GM19043 (cell line): ENCODE measurements around the gene HAGHL.
A peak's percentile ranks its signal among the peaks of the same experiment; 100 is the strongest.
"Not testable (repeated sequence)": the region's sequence is repeated elsewhere in the genome, so short reads cannot be mapped to it uniquely, and the experiment has no call there.

Source experiments
- ATAC-seq: cut with Tn5 transposase; IDR thresholded peaks from one replicate; pipeline ENCODE4 v1.9.1; 2021; ENCODE audit warnings: low read depth; ENCODE audit not compliant: unreplicated experiment

The HAGHL gene

DNA sequence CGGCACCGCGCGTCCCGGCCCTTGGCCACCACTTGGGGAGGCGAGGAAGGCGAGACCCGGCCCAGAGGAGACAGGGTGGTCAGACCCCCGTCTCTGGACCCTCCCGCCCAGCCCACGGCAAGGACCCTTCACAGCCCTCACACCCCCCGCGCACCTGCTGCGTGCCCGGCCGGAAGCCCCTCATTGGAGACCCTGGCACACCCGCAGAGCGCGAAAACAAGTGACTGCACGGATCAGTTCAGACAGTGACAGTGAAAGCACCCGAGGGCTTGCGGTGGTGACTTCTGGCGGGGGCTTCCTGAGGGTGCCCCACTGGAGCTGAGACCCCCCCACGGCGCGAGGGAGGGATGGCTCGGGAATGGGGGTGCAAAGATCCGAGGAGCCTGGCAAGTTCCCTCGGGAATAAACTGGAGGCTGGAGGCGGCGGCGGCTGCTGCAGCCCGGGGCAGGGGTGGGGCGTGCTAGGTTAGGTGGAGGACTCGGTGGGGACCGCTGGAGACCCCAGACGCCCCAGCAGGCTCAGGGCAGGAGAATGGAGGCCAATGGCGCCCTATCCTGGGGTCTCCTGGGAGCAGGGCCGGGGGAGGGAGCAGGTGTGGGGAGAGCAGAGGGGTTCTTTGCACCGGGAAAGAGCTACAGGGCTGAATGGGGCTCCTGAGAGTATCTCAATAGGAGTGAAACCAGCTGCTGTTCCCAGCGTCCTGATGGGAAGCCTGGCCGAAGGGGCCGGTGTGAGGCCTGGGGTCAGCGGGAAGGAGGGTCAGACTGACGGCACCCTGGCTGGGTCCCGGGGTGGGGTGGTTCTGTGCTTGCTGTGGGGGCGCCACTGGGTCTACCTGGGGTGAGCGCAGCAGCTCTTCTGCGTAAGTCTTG lies 20.5 kb upstream of the HAGHL start:
- ATAC-seq, result no peak

DNA sequence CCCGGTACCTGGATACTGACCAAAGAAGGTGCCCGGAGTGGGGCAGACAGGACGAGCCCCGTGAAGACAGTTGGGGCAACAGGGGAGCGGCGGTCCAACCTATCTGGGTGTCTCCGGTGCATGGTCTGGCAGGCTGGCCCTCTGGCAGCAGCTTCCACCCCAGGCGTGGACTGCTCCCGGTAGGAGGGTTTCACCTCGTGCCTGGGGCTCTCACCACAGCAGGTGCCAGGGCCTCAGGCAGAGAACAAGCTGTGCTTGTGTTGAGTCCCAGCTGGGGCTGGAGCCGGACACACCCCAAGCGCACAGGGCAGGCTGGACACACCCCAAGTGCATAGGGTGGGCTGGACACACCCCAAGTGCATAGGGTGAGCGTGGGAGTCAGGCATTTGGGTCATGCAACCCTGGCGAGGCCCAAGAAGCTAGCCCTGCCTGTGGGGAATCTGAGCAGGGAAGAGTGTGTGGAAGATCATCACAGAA lies 19.8 kb upstream of the HAGHL start:
- ATAC-seq, result no peak

DNA sequence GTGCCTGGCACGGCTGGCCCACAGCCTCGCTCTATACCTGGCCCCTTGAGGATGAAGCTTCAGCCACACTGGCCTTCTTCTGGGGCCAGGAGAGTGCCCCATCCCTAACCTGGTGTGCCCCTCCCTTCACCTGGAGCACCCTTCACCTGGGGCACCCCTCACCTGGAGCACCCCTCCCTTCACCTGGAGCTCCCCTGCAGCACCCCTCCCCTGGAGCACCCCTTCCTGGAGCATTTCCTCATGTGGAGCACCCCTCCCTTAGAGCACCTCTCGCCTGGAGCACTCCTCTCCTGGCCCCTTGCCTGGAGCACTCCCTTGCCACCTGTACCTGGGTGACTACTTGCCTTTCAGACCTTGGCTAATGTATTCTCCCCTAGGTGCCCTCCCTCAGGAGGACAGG lies 18.9 kb upstream of the HAGHL start:
- ATAC-seq, result no peak

DNA sequence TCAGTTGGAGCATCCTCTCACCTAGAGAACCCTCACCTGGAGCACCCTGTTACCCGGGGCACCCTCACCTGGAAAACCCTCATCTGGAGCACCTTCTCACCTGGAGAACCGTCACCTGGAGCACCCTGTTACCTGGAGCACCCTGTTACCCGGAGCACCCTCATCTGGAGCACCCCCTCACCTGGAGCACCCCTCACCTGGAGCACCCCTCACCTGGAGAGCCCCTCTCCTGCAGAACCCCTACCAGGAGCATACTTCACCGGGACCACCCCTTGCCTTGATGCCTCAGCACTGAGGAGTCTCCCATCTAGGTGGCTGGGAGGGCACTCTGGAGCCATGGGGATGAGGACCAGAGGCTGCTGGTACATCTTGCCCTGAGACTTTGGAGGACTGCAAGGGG lies 17.9 kb upstream of the HAGHL start:
- no peak for ATAC-seq

DNA sequence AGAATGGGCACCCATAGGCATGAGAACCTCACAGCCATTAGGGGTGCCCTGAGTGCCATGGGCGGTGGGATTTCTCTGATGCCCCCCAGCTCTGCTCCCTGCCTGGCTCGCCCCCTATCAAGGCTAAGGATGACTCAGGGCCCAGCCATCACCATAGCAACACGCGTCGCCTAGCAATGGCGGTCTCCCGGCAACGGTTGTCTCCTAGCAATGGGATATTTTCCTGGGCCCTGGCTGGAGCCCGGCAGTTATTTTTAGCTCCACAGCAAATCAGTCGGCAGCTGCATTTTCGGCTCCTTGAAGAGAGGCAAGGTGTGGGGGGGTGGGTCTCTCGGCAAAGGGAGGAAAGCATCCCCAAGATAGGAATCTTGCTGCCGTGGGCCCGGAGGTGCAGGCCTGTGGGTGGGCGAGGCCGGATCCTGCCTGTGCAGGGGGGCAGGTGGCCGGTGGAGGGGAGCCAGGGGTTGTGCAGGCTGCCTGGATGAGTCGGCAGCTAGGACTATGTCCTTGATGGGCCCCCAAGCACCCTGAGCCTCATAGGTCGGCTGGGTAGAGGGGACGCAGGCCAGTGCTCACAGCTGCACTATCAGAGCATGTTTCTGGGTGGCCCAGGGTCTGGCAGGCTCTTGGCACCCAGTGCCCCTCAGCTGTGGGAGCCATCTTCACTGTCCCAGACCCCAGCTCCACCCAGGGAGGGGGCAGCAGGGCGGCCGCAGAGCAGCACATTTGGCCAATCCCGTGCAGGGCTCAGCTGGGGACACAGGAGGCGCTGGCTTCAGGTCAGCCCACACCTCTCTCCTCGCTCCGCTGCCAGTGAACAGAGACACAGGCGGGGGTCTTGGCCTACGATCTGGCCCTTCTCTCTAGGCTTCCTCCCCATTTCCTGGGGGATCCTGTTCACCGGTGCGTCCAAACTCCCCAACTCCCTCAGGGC lies 17.1 kb upstream of the HAGHL start:
- ATAC-seq, result no peak

DNA sequence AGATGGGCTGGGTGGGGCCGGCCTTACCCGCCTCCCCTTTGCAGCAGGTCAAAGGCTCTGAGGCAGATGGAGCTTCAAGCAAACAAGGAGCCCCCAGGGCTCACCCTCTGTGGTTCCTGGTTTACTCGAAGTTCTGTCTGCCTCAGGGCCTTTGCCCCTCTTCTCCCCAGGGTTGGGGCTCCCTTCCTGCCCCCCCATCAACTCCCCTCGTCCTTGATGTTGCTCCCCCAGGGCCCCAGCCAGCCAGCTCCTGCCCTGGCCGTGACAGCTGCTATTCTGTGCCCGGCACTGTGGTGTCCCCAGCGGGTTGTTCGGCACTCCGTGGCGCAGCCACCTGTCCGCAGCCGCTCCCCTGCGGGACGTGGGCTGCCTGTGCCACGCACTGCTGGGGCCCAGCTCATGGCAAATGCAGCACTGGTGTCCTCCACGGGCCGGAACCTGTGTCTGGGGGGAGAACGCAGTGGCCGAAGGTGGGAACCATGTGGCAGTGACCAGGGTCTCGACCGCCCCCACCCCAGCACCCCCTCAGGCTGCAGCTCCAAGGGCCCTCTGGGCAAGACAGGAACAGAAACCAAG lies 16.3 kb upstream of the HAGHL start:
- no peak for ATAC-seq

DNA sequence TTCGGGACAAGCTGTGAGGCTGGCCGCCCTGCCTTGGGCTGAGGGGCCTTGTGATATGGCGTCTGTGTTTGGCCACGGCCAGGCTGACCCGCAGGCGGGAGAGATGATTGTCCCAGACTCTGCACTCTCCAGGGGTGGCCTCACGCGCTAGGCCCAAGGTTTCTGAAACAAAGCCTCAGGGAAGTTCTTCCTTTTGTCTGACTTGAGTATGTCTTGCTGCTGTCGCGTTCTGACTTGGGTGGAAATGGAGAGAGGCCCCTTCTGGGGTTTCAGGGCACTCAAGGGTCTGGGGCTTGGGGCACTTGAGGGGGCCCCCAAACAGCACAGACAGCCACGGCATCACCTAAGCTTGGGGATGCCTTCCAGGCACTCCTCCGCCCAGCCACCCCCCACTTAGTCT lies 15.8 kb upstream of the HAGHL start:
- ATAC-seq, result no peak

DNA sequence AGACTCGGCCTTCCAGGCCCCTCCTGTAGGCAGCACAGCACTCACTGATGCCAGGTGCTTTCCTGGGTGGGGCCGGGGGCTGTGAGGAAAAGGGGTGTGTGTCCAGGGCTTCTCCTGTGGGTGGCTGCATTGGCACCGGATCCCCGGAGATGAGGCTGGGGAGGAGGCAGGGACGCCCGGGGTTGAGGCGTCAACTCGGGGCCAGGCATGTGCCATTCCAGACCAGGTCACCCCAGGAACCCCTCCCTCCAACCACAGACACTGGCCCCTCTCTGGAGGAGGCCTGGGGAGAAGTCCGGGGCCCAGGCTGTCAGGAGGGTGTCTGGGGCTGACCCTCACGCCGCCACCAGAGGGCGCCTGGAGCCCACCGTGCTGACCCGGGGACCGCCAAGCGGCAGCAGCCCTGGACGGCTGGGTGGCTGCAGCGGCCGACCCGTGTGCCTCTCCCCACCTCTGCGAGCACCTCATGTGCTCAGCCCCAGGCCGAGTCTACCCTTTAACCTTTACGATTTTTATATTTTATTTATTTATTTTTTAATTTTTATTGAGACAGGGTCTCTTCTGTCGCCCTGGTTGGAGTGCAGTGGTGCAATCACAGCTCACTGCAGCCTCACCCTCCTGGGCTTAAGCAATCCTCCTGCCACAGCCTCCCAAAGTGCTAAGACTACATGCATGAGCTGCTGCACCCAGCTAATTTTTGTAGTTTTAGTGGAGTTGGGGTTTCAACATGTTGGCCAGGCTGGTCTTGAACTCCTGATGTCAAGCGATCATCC lies 15.2 kb upstream of the HAGHL start:
- no peak for ATAC-seq

DNA sequence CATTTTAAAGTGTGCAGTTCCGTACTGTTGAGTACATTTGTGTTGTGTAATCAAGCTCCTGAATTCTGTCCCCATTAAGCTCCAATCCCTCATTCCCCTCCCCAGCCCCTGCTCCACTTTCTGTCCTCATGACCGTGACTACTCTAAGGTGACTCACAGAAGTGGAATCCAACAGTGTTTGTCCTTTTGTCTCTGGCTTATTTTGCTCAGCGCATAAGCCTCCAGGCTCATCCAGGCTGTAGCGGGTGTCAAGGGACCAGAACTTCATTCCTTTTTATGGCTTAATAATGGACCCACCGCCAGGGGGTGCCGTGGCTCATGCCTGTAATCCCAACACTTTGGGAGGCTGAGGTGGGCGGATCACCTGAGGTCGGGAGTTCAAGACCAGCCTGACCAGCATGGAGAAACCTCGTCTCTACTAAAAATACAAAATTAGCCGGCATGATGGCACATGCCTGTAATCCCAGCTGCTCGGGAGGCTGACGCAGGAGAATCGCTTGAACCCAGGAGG lies 14.1 kb upstream of the HAGHL start:
- ATAC-seq, result not testable (repeated sequence)

DNA sequence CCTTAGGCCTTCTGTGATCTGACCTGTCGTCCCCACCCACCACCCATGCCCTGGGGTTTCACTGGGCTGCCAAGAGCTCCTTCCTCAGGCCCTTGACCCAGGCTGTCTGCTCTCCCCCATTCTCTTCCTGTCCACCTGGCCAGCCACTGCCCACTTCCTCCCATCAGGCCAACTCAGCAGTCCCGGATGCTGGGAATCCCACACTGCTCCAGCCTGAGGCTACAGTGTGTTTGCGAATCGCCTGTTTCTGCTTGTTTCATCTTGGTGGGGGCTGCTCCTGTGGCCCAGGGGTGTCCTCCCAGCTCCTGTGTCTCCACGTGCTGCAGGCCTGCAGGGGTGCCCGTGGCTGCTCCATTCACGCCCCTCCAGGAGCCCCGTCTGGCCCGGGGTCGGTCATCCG lies 12.8 kb upstream of the HAGHL start:
- no peak for ATAC-seq

DNA sequence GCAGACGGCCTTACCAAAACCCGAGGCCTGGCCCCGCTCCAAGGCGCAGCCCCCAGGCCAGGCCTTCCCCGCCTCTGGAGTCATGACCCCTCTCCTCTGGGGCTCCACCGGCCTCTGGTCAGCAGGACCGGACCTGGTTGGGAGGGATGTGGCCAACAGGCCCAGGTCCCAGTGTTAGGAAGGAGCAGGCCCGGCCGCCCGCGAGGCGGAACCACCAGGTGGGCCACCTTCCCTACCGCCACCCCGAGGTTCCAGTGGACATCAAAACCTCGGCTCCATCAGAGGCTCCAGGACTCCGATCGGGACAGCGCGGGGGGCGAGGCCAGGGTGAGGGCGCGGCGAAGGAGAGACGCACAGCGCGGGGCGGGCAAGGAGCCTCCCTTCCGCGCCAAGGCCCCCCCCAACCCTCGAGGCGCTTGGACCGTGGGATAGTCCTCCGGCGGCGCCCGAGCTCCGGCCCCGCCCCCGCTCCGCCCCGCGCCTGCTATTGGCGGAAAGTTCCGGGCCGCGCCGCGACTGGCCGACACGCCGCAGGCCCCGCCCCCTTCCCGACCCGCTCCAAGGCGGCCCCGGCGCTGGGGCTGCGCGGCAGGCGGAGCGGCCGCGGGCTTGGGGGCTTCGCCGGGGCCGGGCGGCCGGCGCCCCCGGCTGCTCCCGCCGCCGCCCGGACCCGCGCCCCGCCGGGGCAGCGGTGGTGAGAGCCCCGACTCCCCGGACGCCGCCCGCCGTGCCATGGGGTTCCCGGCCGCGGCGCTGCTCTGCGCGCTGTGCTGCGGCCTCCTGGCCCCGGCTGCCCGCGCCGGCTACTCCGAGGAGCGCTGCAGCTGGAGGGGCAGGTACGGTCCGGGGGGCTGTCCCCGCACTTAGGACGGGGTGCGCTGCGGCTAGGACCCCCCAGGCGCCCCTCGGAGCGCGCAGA lies 12.1 kb upstream of the HAGHL start, which contains the start of gene METRN:
METRN (plus strand) TSS at position 561 of the 919 bp plus-strand sequence; CDS start at position 733, 172 bp downstream.
- ATAC-seq, result peak; percentile 60

DNA sequence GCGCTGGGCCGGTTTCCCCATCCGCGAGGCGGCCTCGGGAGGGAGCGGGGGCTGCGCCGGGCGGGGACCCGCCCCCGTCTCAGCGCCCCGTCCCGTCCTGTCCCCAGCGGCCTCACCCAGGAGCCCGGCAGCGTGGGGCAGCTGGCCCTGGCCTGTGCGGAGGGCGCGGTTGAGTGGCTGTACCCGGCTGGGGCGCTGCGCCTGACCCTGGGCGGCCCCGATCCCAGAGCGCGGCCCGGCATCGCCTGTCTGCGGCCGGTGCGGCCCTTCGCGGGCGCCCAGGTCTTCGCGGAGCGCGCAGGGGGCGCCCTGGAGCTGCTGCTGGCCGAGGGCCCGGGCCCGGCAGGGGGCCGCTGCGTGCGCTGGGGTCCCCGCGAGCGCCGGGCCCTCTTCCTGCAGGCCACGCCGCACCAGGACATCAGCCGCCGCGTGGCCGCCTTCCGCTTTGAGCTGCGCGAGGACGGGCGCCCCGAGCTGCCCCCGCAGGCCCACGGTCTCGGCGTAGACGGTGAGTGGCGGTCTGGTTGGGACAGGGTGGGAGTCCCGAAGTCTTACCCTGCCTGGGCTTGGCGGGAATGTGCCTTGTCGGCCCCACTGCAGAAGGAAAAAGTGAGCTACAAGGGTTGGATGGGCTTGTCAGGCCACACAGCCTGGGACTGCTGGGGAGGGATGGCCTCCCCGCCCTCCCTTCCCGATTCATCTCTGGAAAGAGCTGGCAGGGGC lies 11.3 kb upstream of the HAGHL start:
- ATAC-seq, result no peak

DNA sequence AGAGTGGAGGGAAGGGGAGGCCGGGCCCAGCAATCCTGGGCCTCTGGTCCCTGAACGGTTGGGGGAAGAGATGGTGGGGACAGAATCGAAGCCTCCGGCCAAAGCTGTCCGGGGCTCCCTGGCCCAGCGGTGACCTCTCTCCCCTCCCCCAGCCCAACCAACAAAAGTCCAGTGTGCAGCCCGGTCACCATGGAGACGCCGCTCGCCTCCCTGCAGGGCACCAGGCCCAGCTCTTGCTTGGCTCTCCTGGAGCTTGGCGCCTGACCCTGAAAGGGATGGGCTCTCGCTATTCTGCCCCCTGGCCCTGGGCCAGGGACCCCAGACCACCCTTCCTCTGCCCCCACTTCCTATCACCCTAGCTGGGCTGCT lies 10.7 kb upstream of the HAGHL start:
- ATAC-seq, result no peak

DNA sequence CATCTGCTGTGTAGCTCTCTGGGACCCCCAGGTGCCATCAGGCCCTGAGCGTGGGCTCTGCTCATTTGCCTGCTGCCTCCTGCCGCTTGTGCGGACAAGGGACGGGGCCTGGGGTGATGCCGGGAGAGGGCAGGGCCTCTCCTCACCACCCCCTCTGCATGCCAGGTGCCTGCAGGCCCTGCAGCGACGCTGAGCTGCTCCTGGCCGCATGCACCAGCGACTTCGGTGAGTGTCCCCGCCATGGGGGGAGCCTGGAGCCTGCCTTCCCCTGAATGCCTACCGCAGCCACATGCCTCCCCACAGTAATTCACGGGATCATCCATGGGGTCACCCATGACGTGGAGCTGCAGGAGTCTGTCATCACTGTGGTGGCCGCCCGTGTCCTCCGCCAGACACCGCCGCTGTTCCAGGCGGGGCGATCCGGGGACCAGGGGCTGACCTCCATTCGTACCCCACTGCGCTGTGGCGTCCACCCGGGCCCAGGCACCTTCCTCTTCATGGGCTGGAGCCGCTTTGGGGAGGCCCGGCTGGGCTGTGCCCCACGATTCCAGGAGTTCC lies 10.1 kb upstream of the HAGHL start:
- ATAC-seq, result no peak

DNA sequence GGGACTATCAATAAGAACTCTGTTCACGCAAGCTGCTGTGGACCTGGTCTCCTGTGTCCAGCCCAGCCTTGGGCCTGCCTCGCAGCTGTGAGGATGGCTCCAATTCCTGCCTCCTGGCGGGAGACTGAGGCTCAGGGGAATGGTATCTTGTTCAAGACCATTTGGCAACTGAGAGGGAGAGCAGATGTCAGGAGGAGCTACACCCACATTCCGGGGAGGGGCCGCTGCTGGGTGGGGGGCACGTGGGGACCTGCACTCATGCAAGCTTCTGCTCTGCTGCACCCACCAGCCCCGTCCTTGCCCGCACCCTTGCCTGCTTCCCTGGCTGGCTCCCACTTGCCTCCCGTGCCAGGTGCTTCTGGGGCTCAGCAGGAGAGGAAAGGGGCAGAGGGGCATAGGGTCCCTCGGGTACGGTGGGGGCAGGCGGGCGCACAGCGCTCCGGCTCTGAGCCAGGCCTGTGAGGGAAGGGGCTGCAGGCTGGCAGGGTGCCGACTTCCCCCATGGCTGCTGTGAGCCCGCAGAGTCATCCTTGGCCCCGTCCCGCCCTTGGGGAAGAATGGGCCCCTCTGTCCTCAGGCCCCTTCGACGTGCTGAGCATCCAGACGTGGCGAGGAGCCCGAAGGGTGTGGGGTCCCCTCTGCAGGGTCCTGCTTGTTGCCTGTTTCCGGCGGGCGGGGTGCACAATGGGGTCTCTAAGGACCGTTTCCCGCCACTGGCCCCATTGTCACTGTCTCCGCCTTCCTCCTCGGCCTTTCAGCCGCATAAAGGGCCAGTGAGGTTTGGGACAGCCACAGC lies 9.3 kb upstream of the HAGHL start:
- ATAC-seq, result no peak

DNA sequence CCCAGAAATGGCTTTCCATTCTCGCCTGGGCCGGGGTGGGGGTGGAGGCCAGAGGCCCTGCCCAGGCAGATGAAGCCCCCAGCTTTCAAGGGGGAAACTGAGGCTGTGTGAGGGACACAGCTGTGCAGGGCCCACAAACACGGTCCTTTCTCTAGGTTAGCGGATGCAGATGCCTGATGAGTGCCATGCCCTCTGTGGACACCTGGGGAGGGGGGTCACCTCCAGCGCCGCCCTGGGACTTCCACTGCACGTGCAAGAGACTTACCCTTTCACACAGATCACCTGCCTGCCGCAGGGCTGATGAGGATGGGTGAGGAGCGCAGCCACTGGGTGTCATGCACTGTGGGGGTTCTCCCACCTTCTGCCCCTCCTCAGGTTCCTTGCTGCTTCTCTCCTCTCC lies 8.5 kb upstream of the HAGHL start:
- no peak for ATAC-seq

DNA sequence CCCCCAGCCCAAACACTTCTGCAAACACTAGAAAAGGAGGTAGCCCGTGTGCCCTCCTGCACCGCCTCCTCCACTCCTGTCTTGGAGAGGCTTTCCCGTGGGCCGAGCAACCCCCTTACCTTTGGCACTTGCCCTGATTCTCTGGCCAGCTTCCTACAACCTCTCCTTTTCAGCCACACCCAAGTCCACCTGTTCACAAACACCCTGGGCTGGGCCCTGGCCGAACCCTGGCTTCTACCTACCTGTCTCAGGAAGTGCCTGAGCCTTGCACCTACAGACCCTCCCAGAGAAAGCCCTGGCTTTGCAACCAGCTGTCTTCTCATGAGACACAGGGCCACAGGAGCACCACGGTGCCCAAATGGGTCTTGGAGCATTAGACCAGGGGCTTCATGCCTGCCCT lies 8.0 kb upstream of the HAGHL start:
- ATAC-seq, result no peak
